ENCODE data around the gene ZNF57. TPM values are rescaled to one million over a fixed set of nuclear protein-coding genes. Genes with fewer than 3 reads are reported as not detected.
"Not testable (repeated sequence)": the region's sequence is repeated elsewhere in the genome, so short reads cannot be mapped to it uniquely, and the experiment has no call there.

The ZNF57 gene
- total and polyA plus RNA-seq, 5 experiments from 2014 or later: 1.7 to 3.6 (median 2.9) TPM

- Mint-ChIP-seq H3K9me3 (peaks cover 0 to 2% (median 0%) of the 10 kb centered on the region in 9 donors), H3K27me3 (peaks cover 0 to 6% (median 3%) of the 10 kb centered on the region in 5 donors), H3K36me3 (no peaks in the 10 kb centered on the region), H3K4me1 (peaks cover 4 to 13% (median 7%) of the 10 kb centered on the region in 4 donors), H3K27ac (peak overlapping the region in 1 of 10 donors; percentile 77), H3K4me3 (no peak overlapping the region)
- POLR2A ChIA-PET: interaction anchor here (0.6 kb wide), 1 partner anchor 49 kb away, joined by 3 read pairs; no protein-coding TSS in a partner anchor
- DNase-seq (no peak), ATAC-seq (no peak)
Measured at GRCh38 chr19:2869618-2870017, 31.1 kb upstream of the ZNF57 start.

- H3K36me3 Mint-ChIP-seq, H3K4me1 Mint-ChIP-seq, POLR2A ChIA-PET, H3K27me3 Mint-ChIP-seq, ATAC-seq: not testable (repeated sequence)
- peak overlapping the region in 1 of 10 donors; percentile 77 for H3K27ac Mint-ChIP-seq
- DNase-seq: peak in 4 of 10 donors; percentile 12 to 36 (median 34)
- peak overlapping the region in 1 of 10 donors; percentile 20 for H3K4me3 Mint-ChIP-seq
- peaks cover 0 to 17% (median 0%) of the 10 kb centered on the region in 9 donors for H3K9me3 Mint-ChIP-seq
Measured at GRCh38 chr19:2872175-2872574, 28.6 kb upstream of the ZNF57 start.

- peaks cover 0 to 1% (median 0%) of the 10 kb centered on the region in 5 donors for H3K27me3 Mint-ChIP-seq
- peaks cover 0 to 6% (median 0%) of the 10 kb centered on the region in 3 donors for H3K36me3 Mint-ChIP-seq
- POLR2A ChIA-PET: no interaction called here
- no peak overlapping the region for H3K4me3 Mint-ChIP-seq
- no peak overlapping the region for H3K27ac Mint-ChIP-seq
- DNase-seq (no peak), ATAC-seq (no peak)
- H3K4me1 Mint-ChIP-seq: no peaks in the 10 kb centered on the region
- H3K9me3 Mint-ChIP-seq: peaks cover 0 to 42% (median 5%) of the 10 kb centered on the region in 9 donors
Measured at GRCh38 chr19:2877398-2878331, 23.1 kb upstream of the ZNF57 start.

GRCh38 chr19:2883686-2884439, 16.9 kb upstream of the ZNF57 start:
- no peak for DNase-seq
- H3K27ac Mint-ChIP-seq: no peak overlapping the region
- peaks cover 2 to 11% (median 9%) of the 10 kb centered on the region in 4 donors for H3K4me1 Mint-ChIP-seq
- POLR2A ChIA-PET: interaction anchor here (0.6 kb wide), 1 partner anchor 348 kb away, joined by 3 read pairs; no protein-coding TSS in a partner anchor
- no peak overlapping the region for H3K4me3 Mint-ChIP-seq
- no peak for ATAC-seq
- peaks cover 0 to 2% (median 0%) of the 10 kb centered on the region in 3 donors for H3K36me3 Mint-ChIP-seq
- peaks cover 0 to 3% (median 0%) of the 10 kb centered on the region in 5 donors for H3K27me3 Mint-ChIP-seq
- peaks cover 0 to 8% (median 4%) of the 10 kb centered on the region in 9 donors for H3K9me3 Mint-ChIP-seq

- peaks cover 0 to 2% (median 0%) of the 10 kb centered on the region in 5 donors for H3K27me3 Mint-ChIP-seq
- no peaks in the 10 kb centered on the region for H3K9me3 Mint-ChIP-seq
- H3K27ac Mint-ChIP-seq: no peak overlapping the region
- peaks cover 2 to 11% (median 10%) of the 10 kb centered on the region in 4 donors for H3K4me1 Mint-ChIP-seq
- POLR2A ChIA-PET: interaction anchor here (1.4 kb wide), 1 partner anchor 19 kb away, joined by 3 read pairs; the partner anchor contains the start of gene ZNF556
- no peak for ATAC-seq
- no peak overlapping the region for H3K4me3 Mint-ChIP-seq
- no peaks in the 10 kb centered on the region for H3K36me3 Mint-ChIP-seq
- no peak for DNase-seq
Measured at GRCh38 chr19:2885736-2886135, 15.0 kb upstream of the ZNF57 start.

- Mint-ChIP-seq H3K4me3 (peak overlapping the region in 2 of 10 donors; percentile 3), H3K4me1 (peaks cover 2 to 11% (median 10%) of the 10 kb centered on the region in 4 donors), H3K9me3 (no peaks in the 10 kb centered on the region), H3K36me3 (no peaks in the 10 kb centered on the region), H3K27ac (peak overlapping the region in 4 of 10 donors; percentile 2 to 75 (median 38)), H3K27me3 (peaks cover 0 to 2% (median 0%) of the 10 kb centered on the region in 5 donors)
- POLR2A ChIA-PET: interaction anchor here (0.5 to 1.0 kb wide), 3 partner anchors 30 to 1218 kb away, joined by 3 read pairs; no protein-coding TSS in a partner anchor
- ATAC-seq: no peak
- DNase-seq: peak in 2 of 10 donors; percentile 25 to 27
Measured at GRCh38 chr19:2887391-2887914, 13.3 kb upstream of the ZNF57 start.

- H3K27me3 Mint-ChIP-seq: no peaks in the 10 kb centered on the region
- H3K9me3 Mint-ChIP-seq: no peaks in the 10 kb centered on the region
- peaks cover 2 to 11% (median 10%) of the 10 kb centered on the region in 4 donors for H3K4me1 Mint-ChIP-seq
- H3K4me3 Mint-ChIP-seq: peak overlapping the region; percentile 41 to 81 (median 64)
- DNase-seq (peak; percentile 28 to 84 (median 70)), ATAC-seq (peak; percentile 88 to 90)
- H3K36me3 Mint-ChIP-seq: no peaks in the 10 kb centered on the region
- peak overlapping the region in 9 of 10 donors; percentile 29 to 95 (median 85) for H3K27ac Mint-ChIP-seq
- POLR2A ChIA-PET: interaction anchor here (0.6 kb wide), 2 partner anchors 197 to 522 kb away, joined by 3 read pairs; no protein-coding TSS in a partner anchor
Measured at GRCh38 chr19:2888731-2889224, 11.9 kb upstream of the ZNF57 start.

- H3K4me3 Mint-ChIP-seq, H3K27me3 Mint-ChIP-seq, DNase-seq, H3K36me3 Mint-ChIP-seq, POLR2A ChIA-PET, ATAC-seq, H3K9me3 Mint-ChIP-seq: not testable (repeated sequence)
- peaks cover 2 to 11% (median 10%) of the 10 kb centered on the region in 4 donors for H3K4me1 Mint-ChIP-seq
- H3K27ac Mint-ChIP-seq: peak overlapping the region in 1 of 10 donors; percentile 8
Measured at GRCh38 chr19:2890531-2890930, 10.2 kb upstream of the ZNF57 start.

GRCh38 chr19:2896694-2897093, 4.0 kb upstream of the ZNF57 start:
- Mint-ChIP-seq H3K4me3 (no peak overlapping the region), H3K36me3 (peaks cover 0 to 5% (median 0%) of the 10 kb centered on the region in 3 donors), H3K9me3 (peaks cover 0 to 23% (median 3%) of the 10 kb centered on the region in 9 donors), H3K4me1 (peaks cover 5 to 12% (median 9%) of the 10 kb centered on the region in 4 donors), H3K27me3 (no peaks in the 10 kb centered on the region), H3K27ac (no peak overlapping the region)
- no peak for ATAC-seq
- POLR2A ChIA-PET: interaction anchor here (0.9 kb wide), 1 partner anchor 15 kb away, joined by 3 read pairs; no protein-coding TSS in a partner anchor
- no peak for DNase-seq

GRCh38 chr19:2902590-2903218, 2.0 kb downstream of the ZNF57 start:
- Mint-ChIP-seq H3K27me3 (no peaks in the 10 kb centered on the region), H3K4me3 (peak overlapping the region in 7 of 10 donors; percentile 50 to 100 (median 97)), H3K36me3 (peaks cover 0 to under 1% (median 0%) of the 10 kb centered on the region in 3 donors), H3K27ac (peak overlapping the region in 1 of 10 donors; percentile 19), H3K9me3 (peaks cover 0 to 5% (median 0%) of the 10 kb centered on the region in 9 donors), H3K4me1 (peaks cover 8 to 36% (median 31%) of the 10 kb centered on the region in 4 donors)
- POLR2A ChIA-PET: interaction anchor here (1.1 kb wide), 1 partner anchor 30 kb away, joined by 4 read pairs; no protein-coding TSS in a partner anchor
- ATAC-seq: no peak
- no peak for DNase-seq

- H3K27me3 Mint-ChIP-seq, DNase-seq, H3K9me3 Mint-ChIP-seq, H3K36me3 Mint-ChIP-seq, POLR2A ChIA-PET, ATAC-seq, H3K27ac Mint-ChIP-seq: not testable (repeated sequence)
- Mint-ChIP-seq H3K4me1 (peaks cover 8 to 36% (median 31%) of the 10 kb centered on the region in 4 donors), H3K4me3 (peak overlapping the region in 2 of 10 donors; percentile 36 to 48)
Measured at GRCh38 chr19:2903326-2903725, 2.6 kb downstream of the ZNF57 start.

Data from naive thymus-derived CD8-positive, alpha-beta T cell (primary cell).